ENCODE data around the gene RGMB. TPM values are rescaled to one million over a fixed set of nuclear protein-coding genes. Genes with fewer than 3 reads are reported as not detected.

RGMB gene
- total RNA-seq, 1 donor from 2014 or later, result 116 TPM

DNA sequence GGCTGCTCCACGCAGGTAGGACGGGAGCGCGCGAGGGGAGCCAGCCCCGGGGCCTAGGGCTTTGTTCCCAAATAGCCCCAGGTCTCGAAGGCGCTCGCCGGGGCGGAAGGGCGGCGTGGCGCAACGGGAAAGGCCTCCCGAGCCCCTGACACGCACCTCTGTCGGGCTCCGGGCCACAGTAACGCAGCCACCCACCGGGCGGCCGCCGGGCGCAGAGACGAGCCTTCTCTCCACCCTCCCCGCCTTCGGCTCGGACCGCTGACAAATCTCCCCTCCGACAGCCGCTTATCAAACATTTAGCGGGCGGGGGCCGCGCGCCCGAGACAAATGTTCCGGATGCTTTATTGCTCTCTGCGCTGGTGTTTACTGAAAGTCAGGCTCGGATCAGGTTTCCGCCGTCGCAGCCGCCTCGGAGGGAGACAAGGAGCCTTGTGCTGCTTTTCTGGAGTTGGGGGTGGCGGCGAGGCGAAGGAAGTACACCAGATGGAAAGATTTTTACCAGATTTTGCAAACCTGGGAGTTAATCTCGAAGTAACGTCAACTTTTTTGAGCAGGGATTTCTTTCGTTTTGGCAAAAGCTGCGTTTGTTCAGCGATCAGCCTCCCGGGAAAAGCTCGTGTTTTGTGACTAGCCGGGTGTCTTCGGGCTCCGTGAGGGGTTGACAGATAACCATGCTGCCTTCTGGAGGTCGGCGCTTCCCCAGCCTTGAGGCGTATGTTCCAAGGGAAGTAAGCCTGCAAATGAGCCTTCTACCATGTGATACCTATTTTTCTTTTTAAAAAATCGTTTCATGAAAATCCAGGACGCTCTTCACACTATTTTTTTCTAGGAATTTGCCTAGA, 950 bp downstream of the RGMB start:
- peaks cover 53% of the 10 kb centered on the region for H3K4me1 Mint-ChIP-seq (ENCODE audit: unreplicated experiment)
- no peaks in the 10 kb centered on the region for H3K27me3 Mint-ChIP-seq (ENCODE audit: unreplicated experiment)
- TF ChIP-seq, protein P1, sequence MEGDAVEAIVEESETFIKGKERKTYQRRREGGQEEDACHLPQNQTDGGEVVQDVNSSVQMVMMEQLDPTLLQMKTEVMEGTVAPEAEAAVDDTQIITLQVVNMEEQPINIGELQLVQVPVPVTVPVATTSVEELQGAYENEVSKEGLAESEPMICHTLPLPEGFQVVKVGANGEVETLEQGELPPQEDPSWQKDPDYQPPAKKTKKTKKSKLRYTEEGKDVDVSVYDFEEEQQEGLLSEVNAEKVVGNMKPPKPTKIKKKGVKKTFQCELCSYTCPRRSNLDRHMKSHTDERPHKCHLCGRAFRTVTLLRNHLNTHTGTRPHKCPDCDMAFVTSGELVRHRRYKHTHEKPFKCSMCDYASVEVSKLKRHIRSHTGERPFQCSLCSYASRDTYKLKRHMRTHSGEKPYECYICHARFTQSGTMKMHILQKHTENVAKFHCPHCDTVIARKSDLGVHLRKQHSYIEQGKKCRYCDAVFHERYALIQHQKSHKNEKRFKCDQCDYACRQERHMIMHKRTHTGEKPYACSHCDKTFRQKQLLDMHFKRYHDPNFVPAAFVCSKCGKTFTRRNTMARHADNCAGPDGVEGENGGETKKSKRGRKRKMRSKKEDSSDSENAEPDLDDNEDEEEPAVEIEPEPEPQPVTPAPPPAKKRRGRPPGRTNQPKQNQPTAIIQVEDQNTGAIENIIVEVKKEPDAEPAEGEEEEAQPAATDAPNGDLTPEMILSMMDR (IDR thresholded peaks at IDR 0.05), result no peak
- H3K4me3 Mint-ChIP-seq (ENCODE audit: unreplicated experiment), result peak overlapping the region; percentile 99
- DNase-seq (ENCODE audit: extremely low spot score, unreplicated experiment), result peak; percentile 84
- peak overlapping the region; percentile 99 for H3K27ac Mint-ChIP-seq (ENCODE audit: unreplicated experiment)
- no peaks in the 10 kb centered on the region for H3K9me3 Mint-ChIP-seq (ENCODE audit: unreplicated experiment)
- H3K36me3 Mint-ChIP-seq (ENCODE audit: unreplicated experiment), result peaks cover 41% of the 10 kb centered on the region

DNA sequence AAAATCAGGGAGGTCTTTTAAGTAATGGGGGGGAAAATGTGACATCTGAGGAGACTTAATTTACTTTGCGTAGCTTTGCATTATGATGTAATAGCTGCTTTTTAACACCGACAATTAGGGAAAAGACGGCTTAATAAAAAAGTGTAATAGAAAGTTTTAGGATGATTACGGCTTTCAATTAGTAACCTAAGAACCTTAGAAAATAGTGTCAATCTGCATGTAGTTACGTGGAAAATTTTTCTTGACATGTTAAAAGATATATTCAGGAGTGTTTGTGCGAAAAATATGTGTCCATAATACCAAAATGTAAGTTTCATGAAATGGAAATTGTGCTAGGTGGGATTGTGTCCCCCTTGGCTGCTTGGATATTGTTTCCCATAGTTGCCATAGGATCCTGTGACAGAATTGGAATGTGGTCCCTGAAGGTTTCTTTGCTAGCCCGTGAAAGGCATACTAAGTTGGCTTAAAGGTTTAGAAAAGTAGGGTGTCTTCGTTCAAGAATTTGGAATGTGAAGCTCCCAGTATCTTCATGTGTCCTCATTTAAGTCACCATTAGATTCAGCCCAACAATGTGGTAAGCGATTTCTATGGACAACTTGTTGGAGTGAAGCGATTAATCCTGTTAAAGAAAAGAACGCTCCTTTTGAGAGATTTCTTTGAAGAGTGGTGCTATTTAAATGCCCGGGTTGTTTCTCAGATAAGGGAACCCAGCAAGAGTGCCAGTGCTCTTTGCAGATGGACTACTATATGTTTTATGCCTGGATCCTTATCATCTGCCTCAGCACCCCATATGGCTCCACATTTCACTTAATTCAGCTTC, 2.0 kb downstream of the RGMB start:
- Mint-ChIP-seq H3K9me3 (ENCODE audit: unreplicated experiment) (no peaks in the 10 kb centered on the region), H3K27ac (ENCODE audit: unreplicated experiment) (peak overlapping the region; percentile 99), H3K36me3 (ENCODE audit: unreplicated experiment) (peaks cover 50% of the 10 kb centered on the region), H3K27me3 (ENCODE audit: unreplicated experiment) (no peaks in the 10 kb centered on the region), H3K4me3 (ENCODE audit: unreplicated experiment) (peak overlapping the region; percentile 99), H3K4me1 (ENCODE audit: unreplicated experiment) (peaks cover 64% of the 10 kb centered on the region)
- TF ChIP-seq, protein P1 (IDR thresholded peaks at IDR 0.05), result no peak
- no peak for DNase-seq (ENCODE audit: extremely low spot score, unreplicated experiment)

DNA sequence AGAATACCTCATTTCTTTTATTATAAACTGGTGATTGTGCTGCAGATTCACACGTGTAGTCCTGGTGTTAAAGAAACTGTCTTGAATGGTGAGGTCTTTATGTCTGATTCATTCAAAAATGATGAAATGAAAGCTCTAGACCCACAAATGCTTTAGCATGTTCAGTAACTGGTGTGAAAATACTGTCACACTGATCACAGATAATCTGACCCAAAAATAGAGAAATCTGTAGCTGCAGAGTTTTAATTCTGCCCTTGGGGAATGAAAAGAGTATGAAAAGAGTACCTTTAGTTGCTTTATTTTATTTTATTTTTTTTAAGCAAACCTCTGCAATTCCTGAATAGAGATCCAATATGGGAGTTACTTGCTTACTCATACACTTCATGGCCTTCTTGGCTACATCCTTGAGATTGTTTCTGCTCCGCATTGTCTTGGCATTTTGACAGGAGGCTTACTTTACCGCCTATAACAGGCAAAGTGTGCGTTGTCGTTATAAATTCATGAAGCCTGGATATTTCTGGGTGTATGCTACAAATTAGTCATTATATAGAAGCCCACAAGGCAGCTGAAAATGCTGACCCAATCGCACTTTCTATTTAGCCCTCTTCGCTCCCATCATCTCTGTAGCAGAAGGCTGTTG, 2.7 kb downstream of the RGMB start:
- no peak for DNase-seq (ENCODE audit: extremely low spot score, unreplicated experiment)
- H3K9me3 Mint-ChIP-seq (ENCODE audit: unreplicated experiment), result no peaks in the 10 kb centered on the region
- peak overlapping the region; percentile 99 for H3K4me3 Mint-ChIP-seq (ENCODE audit: unreplicated experiment)
- H3K27ac Mint-ChIP-seq (ENCODE audit: unreplicated experiment), result peak overlapping the region; percentile 99
- no peaks in the 10 kb centered on the region for H3K27me3 Mint-ChIP-seq (ENCODE audit: unreplicated experiment)
- peaks cover 56% of the 10 kb centered on the region for H3K36me3 Mint-ChIP-seq (ENCODE audit: unreplicated experiment)
- TF ChIP-seq, protein P1 (IDR thresholded peaks at IDR 0.05), result no peak
- peaks cover 70% of the 10 kb centered on the region for H3K4me1 Mint-ChIP-seq (ENCODE audit: unreplicated experiment)

DNA sequence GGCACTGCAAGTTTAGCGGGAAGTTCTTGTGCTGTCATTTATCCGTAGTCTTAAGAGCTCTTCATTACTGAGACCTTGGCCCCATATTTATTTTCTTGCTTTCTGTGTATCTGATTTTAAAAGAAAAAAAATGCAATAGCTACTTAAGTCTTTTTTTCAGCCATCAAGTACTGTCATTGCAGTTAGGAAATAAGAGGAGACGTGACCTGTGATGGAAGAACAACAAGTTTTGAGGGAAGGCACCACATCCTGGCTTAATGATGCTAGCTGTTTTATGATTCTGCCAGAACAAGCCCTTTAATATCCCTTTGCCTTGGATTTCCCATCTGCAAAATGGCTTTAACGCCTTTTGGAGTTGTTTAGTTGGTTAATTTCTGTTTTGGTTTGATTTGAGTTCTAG, 3.8 kb downstream of the RGMB start:
- H3K36me3 Mint-ChIP-seq (ENCODE audit: unreplicated experiment), result peaks cover 64% of the 10 kb centered on the region
- no peaks in the 10 kb centered on the region for H3K27me3 Mint-ChIP-seq (ENCODE audit: unreplicated experiment)
- no peaks in the 10 kb centered on the region for H3K9me3 Mint-ChIP-seq (ENCODE audit: unreplicated experiment)
- H3K4me1 Mint-ChIP-seq (ENCODE audit: unreplicated experiment), result peaks cover 76% of the 10 kb centered on the region
- H3K27ac Mint-ChIP-seq (ENCODE audit: unreplicated experiment), result peak overlapping the region; percentile 99
- TF ChIP-seq, protein P1 (IDR thresholded peaks at IDR 0.05), result no peak
- H3K4me3 Mint-ChIP-seq (ENCODE audit: unreplicated experiment), result peak overlapping the region; percentile 99
- DNase-seq (ENCODE audit: extremely low spot score, unreplicated experiment), result no peak
